HUES64 (cell line): ENCODE results near the gene SUGCT. TPM values are rescaled to one million over a fixed set of nuclear protein-coding genes. Genes with fewer than 3 reads are reported as not detected.

Experiments used
- H3K27ac ChIP-seq: 2 replicates; pipeline ENCODE4 v1.7.0; 2013; ENCODE audit warnings: low read depth, low read length, inconsistent platforms
- H3K27me3 ChIP-seq: 2 replicates; pipeline ENCODE4 v1.6.1; 2013; ENCODE audit warnings: mild to moderate bottlenecking, low read length; ENCODE audit not compliant: insufficient read depth
- H3K36me3 ChIP-seq: 2 replicates; pipeline ENCODE4 v1.6.1; 2013; ENCODE audit warnings: mild to moderate bottlenecking, low read length; ENCODE audit not compliant: insufficient read depth
- H3K4me1 ChIP-seq: 2 replicates; pipeline ENCODE4 v1.6.1; 2013; ENCODE audit warnings: mild to moderate bottlenecking, low read length, moderate library complexity; ENCODE audit not compliant: insufficient read depth
- H3K4me3 ChIP-seq: 2 replicates; pipeline ENCODE4 v1.5.1; 2013; ENCODE audit warnings: mild to moderate bottlenecking, low read length, moderate library complexity
- H3K9ac ChIP-seq: 2 replicates; pipeline ENCODE4 v1.6.1; 2013; ENCODE audit warnings: mild to moderate bottlenecking, low read depth, low read length
- H3K9me3 ChIP-seq: 2 replicates; pipeline ENCODE4 v1.6.1; 2013; ENCODE audit warnings: low read depth, low read length; ENCODE audit not compliant: insufficient read depth
- WGBS: fragments of 150-250, 120-280 bp; methylation state at CpG from one replicate; pipeline ENCODE4 v1.1.7; 2013; ENCODE audit warnings: missing lambda C conversion rate; 5-methylcytosine and 5-hydroxymethylcytosine counted together
- polyA plus RNA-seq, 2 experiments: library from polyadenylated mRNA; stranded (reverse); fragments of 50-300 nt; gene quantifications; one replicate each; pipeline ENCODE4 v1.2.3, GENCODE V29; 2013

SUGCT gene
- 2.9 TPM for polyA plus RNA-seq (2013, experiment 1 of 2)
- polyA plus RNA-seq (2013, experiment 2 of 2), result 4.9 TPM

DNA sequence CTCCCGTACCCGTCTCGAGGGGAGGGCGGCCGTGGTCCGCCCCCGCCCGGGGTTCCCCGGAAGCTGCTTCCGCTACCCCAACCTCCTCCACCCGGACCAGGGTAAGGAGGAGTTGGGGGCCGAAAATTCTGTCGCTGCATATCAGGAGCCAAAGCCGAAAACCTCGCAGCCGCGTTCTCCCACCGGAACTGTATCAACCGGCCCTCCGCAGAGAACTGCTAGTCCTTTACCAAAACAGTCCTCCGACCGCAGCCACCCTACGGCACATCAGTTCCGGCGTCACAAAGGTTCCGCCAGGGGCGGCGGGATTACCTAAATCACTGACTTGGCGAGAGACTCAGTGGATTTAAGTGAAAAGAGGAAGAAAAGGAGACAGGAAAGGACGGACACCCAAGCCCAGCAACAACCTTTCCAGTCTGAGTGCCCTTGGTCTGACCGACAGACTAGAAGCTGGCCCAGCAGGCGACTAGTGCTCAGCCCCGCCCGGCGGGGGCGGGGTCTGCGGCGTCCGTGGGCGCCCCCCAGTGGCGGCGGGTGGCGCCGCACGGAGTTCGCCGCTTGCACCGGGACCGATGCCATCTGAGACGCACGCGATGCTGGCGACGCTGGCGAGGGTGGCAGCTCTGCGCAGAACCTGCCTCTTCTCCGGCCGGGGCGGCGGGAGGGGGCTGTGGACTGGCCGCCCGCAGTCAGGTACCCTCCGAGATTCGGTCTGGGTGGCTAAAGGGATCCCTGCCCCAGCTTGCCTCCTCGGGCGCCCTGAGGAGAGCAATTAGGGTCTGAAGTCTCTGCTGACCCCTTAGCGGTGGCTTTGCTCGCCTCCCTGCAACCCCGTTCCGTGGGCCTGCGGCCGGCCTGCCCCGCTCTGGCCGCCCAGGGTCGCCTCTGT is at the start of gene SUGCT, which contains the start of gene MPLKIP:
TSS of gene SUGCT (plus strand) at position 578 of the 889 bp plus-strand sequence.
TSS of gene MPLKIP (minus strand) at position 195 of the 889 bp plus-strand sequence. CDS start at position 140, 55 bp downstream.
- WGBS, result under 1% methylated on average over 68 of the region's 75 CpGs

DNA sequence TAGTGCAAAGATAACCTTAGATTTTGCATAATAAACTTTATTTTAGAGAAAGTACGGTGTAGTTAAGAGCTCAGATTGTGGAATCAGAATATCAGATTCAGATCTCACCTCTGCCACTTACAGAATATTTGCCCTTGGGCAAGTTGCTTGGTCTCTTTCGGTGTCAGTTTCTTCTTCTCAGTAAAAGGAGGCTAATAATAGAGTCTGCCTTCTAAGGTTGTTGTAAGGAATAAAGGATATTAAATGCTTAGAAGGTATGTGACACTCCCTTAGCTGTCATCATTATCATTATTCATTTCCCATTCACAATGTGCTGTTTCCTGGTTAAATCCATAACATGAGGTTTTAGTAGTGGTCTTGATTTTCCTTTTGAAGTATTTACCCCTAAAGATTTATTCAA is 42.6 kb upstream of the SUGCT start:
- Histone ChIP-seq H3K9ac (no peak overlapping the region), H3K4me1 (peaks cover 9% of the 10 kb centered on the region; the same call in 1 of the 2 replicates), H3K36me3 (peaks cover 64% of the 10 kb centered on the region), H3K9me3 (no peaks in the 10 kb centered on the region), H3K27ac (no peak overlapping the region), H3K27me3 (no peaks in the 10 kb centered on the region), H3K4me3 (no peak overlapping the region)
- WGBS, result 96% methylated on average over 2 of the region's 2 CpGs

More for the DNA sequence above, at the start of gene SUGCT, which contains the start of gene MPLKIP:
- Histone ChIP-seq H3K9ac (peak within 1 kb of the TSS; percentile 91), H3K27me3 (peaks cover 14% of the 10 kb centered on the region), H3K4me1 (peaks cover 7% of the 10 kb centered on the region; the same call in 1 of the 2 replicates), H3K9me3 (no peaks in the 10 kb centered on the region), H3K36me3 (peaks cover 18% of the 10 kb centered on the region; the same call in 1 of the 2 replicates), H3K27ac (peak within 1 kb of the TSS; percentile 94), H3K4me3 (peak within 1 kb of the TSS; percentile 85)

DNA sequence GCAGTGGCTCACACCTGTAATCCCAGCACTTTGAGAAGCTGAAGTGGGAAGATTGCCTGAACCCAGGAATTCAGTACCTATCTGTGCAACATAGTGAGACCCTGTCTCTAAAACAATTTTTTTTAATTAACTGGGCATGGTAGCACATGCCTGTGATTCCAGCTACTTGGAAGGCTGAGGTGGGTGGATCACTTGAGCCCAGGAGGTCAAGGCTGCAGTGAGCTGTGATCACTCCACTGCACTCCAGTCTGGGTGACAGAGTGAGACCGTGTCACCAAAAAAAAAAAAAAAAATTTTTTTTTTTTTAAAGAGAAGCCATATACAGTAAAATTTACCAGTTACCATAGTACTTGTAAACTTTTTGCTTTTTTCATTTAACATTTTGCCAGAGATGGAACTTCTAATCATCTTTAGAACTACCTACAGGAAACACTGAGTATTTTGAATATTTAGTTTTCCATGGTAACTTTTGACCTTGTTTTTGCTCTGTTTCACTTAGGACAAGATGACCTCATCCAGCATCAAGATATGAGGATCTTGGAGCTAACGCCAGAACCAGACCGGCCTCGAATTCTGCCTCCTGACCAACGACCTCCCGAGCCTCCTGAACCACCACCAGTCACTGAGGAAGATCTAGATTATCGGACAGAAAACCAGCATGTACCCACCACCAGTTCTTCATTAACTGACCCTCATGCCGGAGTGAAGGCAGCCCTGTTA is 41.0 kb upstream of the SUGCT start:
- Histone ChIP-seq H3K4me3 (no peak overlapping the region), H3K27me3 (no peaks in the 10 kb centered on the region), H3K36me3 (peaks cover 55% of the 10 kb centered on the region), H3K4me1 (peaks cover 14% of the 10 kb centered on the region; the same call in 1 of the 2 replicates), H3K27ac (no peak overlapping the region), H3K9me3 (no peaks in the 10 kb centered on the region), H3K9ac (no peak overlapping the region)
- WGBS, result 97% methylated on average over 7 of the region's 8 CpGs

DNA sequence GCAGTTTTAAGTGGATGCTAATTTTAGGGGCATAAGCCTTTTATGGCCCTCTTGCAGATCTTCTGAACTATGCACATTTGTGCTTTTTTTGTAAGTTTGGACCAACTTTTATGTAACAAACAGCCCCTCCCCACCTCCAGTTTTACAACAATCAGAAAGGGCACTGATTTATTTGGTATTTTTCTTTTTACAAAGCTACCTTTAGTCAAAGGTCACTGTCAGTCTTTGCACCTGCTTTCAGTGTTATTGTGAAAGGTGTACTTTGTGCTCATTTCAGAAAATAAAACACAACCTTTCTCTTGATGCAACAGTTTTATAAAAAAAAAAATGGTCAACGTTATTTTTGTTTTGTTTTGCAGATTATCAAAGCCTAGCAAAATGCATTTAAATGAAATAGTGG is 39.6 kb upstream of the SUGCT start:
- no peak overlapping the region for H3K4me3 ChIP-seq
- no peaks in the 10 kb centered on the region for H3K9me3 ChIP-seq
- H3K4me1 ChIP-seq, result peaks cover 14% of the 10 kb centered on the region; the same call in 1 of the 2 replicates
- 85% methylated on average over 1 of the region's 1 CpG for WGBS
- no peak overlapping the region for H3K9ac ChIP-seq
- no peak overlapping the region for H3K27ac ChIP-seq
- peaks cover 41% of the 10 kb centered on the region for H3K36me3 ChIP-seq
- no peaks in the 10 kb centered on the region for H3K27me3 ChIP-seq

DNA sequence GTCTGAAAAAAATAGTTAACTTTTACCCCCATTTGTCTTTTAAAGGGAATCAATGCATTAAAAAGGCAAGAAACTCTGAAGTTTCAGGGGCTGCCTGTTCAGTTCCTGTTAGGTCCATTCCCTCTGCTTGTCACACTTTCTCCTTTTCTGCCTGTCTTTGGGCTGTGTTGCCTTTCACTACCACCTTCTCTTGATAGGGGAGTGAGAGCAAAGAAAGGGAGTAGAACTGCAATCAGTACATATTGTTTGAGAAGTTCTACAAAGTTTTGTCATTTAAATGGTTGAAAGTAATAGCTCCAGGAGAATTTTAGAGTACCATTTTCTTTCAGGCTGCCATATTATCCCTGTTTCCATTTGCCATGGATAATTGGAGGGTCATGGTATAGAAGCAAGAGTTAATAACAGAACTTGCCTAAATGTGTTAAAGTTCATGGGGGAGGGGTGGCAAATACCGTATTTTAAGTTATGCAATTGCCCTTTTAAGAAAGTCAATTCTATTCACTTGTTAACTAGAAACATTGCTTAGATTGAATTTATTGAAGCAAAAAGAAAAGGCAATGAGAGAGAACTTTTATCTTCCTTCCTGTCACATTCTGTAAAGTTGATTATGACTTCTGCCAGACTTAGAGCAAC is 39.0 kb upstream of the SUGCT start:
- peaks cover 41% of the 10 kb centered on the region for H3K36me3 ChIP-seq
- H3K4me3 ChIP-seq, result no peak overlapping the region
- H3K4me1 ChIP-seq, result peaks cover 14% of the 10 kb centered on the region; the same call in 1 of the 2 replicates
- 67% methylated on average over 1 of the region's 1 CpG for WGBS
- H3K9ac ChIP-seq, result no peak overlapping the region
- peak overlapping the region; percentile 4; the same call in 1 of the 2 replicates for H3K27ac ChIP-seq
- H3K27me3 ChIP-seq, result no peaks in the 10 kb centered on the region
- no peaks in the 10 kb centered on the region for H3K9me3 ChIP-seq

DNA sequence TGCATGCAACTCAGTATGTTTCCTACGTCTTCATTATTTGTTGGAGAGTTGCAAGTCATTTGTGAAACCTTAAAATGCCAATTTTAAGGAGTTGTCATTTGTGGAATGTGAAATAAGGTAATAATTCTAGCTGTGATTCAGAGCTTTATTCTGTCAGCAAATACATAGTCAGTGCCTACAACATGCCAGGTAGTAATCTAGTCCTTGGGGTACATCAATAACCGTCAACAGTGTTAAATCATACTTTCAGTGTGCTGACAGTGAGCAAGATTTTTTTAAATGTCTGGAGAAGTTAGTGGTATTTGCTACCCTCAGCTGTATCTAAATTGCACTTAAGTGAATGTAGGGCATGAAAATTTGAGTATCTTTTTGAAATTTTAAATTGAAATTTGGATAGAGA is 37.1 kb upstream of the SUGCT start:
- no peak overlapping the region for H3K4me3 ChIP-seq
- H3K36me3 ChIP-seq, result peaks cover 27% of the 10 kb centered on the region

DNA sequence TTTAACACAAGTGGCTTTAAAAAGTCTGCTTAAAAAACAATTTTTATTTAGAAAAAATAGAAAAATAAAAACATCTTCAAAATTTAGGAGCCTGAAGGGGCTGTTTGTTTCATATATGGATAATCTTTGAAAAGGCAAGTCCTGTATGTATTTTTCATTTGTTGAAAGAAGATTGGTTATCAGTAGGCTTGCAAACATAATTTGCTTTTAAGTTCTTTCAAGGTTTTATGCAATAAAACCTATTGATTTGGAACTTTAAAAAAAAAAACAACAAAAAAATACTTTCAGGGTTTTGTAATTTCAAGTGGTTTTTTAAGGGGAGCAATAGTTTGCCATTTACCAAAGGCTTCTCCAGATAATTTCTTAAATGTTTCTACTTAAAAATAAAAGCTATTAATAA is 36.0 kb upstream of the SUGCT start:
- Histone ChIP-seq H3K4me3 (no peak overlapping the region), H3K4me1 (peaks cover 14% of the 10 kb centered on the region; the same call in 1 of the 2 replicates), H3K9ac (no peak overlapping the region), H3K9me3 (no peaks in the 10 kb centered on the region), H3K36me3 (peaks cover 16% of the 10 kb centered on the region), H3K27ac (no peak overlapping the region), H3K27me3 (no peaks in the 10 kb centered on the region)

More for the DNA sequence above, 37.1 kb upstream of the SUGCT start:
- Histone ChIP-seq H3K27ac (no peak overlapping the region), H3K9ac (no peak overlapping the region), H3K9me3 (no peaks in the 10 kb centered on the region), H3K4me1 (peaks cover 14% of the 10 kb centered on the region; the same call in 1 of the 2 replicates), H3K27me3 (no peaks in the 10 kb centered on the region)
- WGBS, result 95% methylated on average over 2 of the region's 2 CpGs

DNA sequence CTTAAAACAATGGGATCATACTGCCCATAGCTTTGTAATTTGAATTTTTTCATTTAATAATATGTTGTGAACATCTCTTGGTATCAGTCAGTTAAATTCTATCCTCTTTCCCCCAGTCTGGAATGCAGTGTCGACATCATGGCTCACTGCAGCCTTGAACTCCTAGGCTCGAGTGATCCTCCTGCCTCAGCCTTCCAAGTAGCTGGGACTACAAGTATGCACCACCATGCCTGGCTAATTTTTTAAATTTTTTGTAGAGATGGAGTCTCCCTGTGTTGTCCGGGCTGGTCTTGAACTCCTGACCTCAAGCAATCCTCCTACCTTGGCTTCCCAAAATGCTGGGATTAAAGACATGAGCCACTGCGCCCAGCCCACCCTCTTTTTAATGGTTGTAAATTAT is 35.0 kb upstream of the SUGCT start:
- peaks cover 14% of the 10 kb centered on the region; the same call in 1 of the 2 replicates for H3K4me1 ChIP-seq
- H3K4me3 ChIP-seq, result no peak overlapping the region
- 97% methylated on average over 3 of the region's 4 CpGs for WGBS
- H3K9me3 ChIP-seq, result no peaks in the 10 kb centered on the region
- H3K27me3 ChIP-seq, result no peaks in the 10 kb centered on the region
- H3K9ac ChIP-seq, result no peak overlapping the region
- no peak overlapping the region for H3K27ac ChIP-seq
- H3K36me3 ChIP-seq, result peaks cover 6% of the 10 kb centered on the region; the same call in 1 of the 2 replicates

DNA sequence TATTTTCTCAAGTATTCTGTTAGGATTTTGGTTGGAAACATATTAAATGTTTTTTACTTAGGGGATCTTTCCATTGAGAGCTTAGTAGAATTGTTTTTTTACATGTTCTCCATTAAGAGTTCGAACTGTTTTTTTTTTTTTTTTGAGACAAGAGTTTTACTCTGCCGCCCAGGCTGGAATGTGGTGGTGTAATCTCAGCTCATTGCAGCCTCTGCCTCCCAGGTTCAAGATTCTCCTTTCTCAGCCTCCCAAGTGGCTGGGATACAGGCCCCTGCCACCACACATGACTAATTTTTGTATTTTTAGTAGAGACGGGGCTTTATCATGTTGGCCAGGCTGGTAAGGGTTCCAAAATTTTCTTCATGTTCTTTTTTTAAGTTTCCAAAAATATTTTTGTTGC is 33.6 kb upstream of the SUGCT start:
- Histone ChIP-seq H3K9ac (no peak overlapping the region), H3K4me1 (peaks cover 9% of the 10 kb centered on the region; the same call in 1 of the 2 replicates)
- WGBS, result 100% methylated on average over 2 of the region's 3 CpGs

DNA sequence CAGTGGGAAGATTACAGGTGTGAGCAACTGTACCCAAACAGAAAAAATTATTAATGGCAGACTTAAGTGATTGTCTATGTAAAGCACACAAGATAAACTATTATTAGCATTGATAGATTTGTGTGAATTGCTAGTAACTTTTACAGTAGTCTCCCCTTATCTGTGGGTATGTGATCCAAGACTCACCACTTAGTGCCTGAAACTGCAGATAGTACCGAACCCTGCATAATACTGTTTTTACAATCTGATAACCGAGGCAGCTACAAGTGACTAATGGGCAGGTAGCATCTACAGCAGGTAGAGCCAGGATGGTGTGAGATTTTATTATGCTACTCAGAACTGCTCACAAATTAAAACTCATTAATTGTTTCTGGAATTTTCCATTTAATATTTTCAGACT is 31.9 kb upstream of the SUGCT start:
- Histone ChIP-seq H3K27ac (no peak overlapping the region), H3K36me3 (no peaks in the 10 kb centered on the region), H3K27me3 (no peaks in the 10 kb centered on the region), H3K4me3 (no peak overlapping the region), H3K9me3 (no peaks in the 10 kb centered on the region), H3K4me1 (no peaks in the 10 kb centered on the region), H3K9ac (no peak overlapping the region)
- WGBS, result 100% methylated on average over 2 of the region's 2 CpGs

More for the DNA sequence above, 33.6 kb upstream of the SUGCT start:
- Histone ChIP-seq H3K27me3 (no peaks in the 10 kb centered on the region), H3K27ac (no peak overlapping the region), H3K4me3 (no peak overlapping the region), H3K9me3 (no peaks in the 10 kb centered on the region), H3K36me3 (0 out of 2 replicates have a peak, but pooled peaks cover 2% of the 10 kb centered on the region)
